DMS53 (cell line): ENCODE measurements around the gene CPNE8.
A peak's percentile ranks its signal among the peaks of the same experiment; 100 is the strongest.

Experiments used
- DNase-seq: peaks from one replicate; lab custom pipeline; 2025; lab: John Stamatoyannopoulos, UW

The CPNE8 gene

GRCh38 chr12:38728894-38729293 lies 176.5 kb downstream of the CPNE8 start:
- no peak for DNase-seq

- no peak for DNase-seq
Observed at GRCh38 chr12:38721611-38722252, 183.7 kb downstream of the CPNE8 start.

- DNase-seq = no peak
Observed at GRCh38 chr12:38720661-38721060, 184.7 kb downstream of the CPNE8 start.

- DNase-seq = no peak
Observed at GRCh38 chr12:38713294-38713693, 192.1 kb downstream of the CPNE8 start.

GRCh38 chr12:38711054-38711453 lies 194.3 kb downstream of the CPNE8 start:
- peak; percentile 58 for DNase-seq

- DNase-seq = no peak
Observed at GRCh38 chr12:38708466-38708865, 196.9 kb downstream of the CPNE8 start.

GRCh38 chr12:38707648-38708047 lies 197.7 kb downstream of the CPNE8 start:
- no peak for DNase-seq

GRCh38 chr12:38697289-38697688 lies 208.1 kb downstream of the CPNE8 start:
- DNase-seq = no peak

GRCh38 chr12:38695057-38695456 lies 210.3 kb downstream of the CPNE8 start:
- peak; percentile 26 for DNase-seq

- no peak for DNase-seq
Observed at GRCh38 chr12:38691164-38691563, 214.2 kb downstream of the CPNE8 start.

GRCh38 chr12:38690646-38691045 lies 214.7 kb downstream of the CPNE8 start:
- no peak for DNase-seq

- DNase-seq = no peak
Observed at GRCh38 chr12:38689704-38690103, 215.7 kb downstream of the CPNE8 start.

- DNase-seq = no peak
Observed at GRCh38 chr12:38689195-38689594, 216.2 kb downstream of the CPNE8 start.

- no peak for DNase-seq
Observed at GRCh38 chr12:38682521-38682920, 222.9 kb downstream of the CPNE8 start.

GRCh38 chr12:38669530-38669929 lies 235.9 kb downstream of the CPNE8 start:
- no peak for DNase-seq

- DNase-seq = no peak
Observed at GRCh38 chr12:38669081-38669480, 236.3 kb downstream of the CPNE8 start.

GRCh38 chr12:38666425-38666824 lies 239.0 kb downstream of the CPNE8 start:
- DNase-seq = no peak

- DNase-seq = peak; percentile 64
Observed at GRCh38 chr12:38664661-38665269, 240.6 kb downstream of the CPNE8 start.

- DNase-seq = no peak
Observed at GRCh38 chr12:38662829-38663228, 242.6 kb downstream of the CPNE8 start.

GRCh38 chr12:38653650-38654049 lies 251.7 kb downstream of the CPNE8 start:
- no peak for DNase-seq

- DNase-seq = no peak
Observed at GRCh38 chr12:38648813-38649212, 256.6 kb downstream of the CPNE8 start.

GRCh38 chr12:38646146-38646545 lies 259.2 kb downstream of the CPNE8 start:
- no peak for DNase-seq

- DNase-seq = no peak
Observed at GRCh38 chr12:38639625-38640024, 265.8 kb downstream of the CPNE8 start.

- DNase-seq = no peak
Observed at GRCh38 chr12:38638401-38638800, 267.0 kb downstream of the CPNE8 start.
